Adrenal gland (tissue), 12 donors: ENCODE data around the gene TIGAR. TPM values are rescaled to one million over a fixed set of nuclear protein-coding genes. Genes with fewer than 3 reads are reported as not detected.

ENCODE experiments used
- DNase-seq, 7 donors: peaks; one replicate each; pipeline ENCODE4 v3.0.0-alpha.2; 2019 to 2020
- H3K27ac ChIP-seq, 5 donors: fragments of 200-600 bp; sonication (generic) in 4 of 5; 1 replicate in 3 of 5; 2 replicates in 2 of 5; pipeline versions ENCODE4 v1.5.1 to v1.8.0; 2016 to 2020; ENCODE audit warnings: mild to moderate bottlenecking in 1 of 5
- H3K27me3 ChIP-seq: fragments of 200-600 bp; 2 replicates; pipeline ENCODE4 v1.8.0; 2021
- H3K36me3 ChIP-seq, 2 donors: fragments of 200-600 bp; replicated peaks in 1 of 2; 1 replicate in 1 of 2; 2 replicates in 1 of 2; pipeline versions ENCODE4 v1.5.1 to v1.8.0; 2018 to 2022
- H3K4me1 ChIP-seq, 2 donors: fragments of 200-600 bp; replicated peaks in 1 of 2; 1 replicate in 1 of 2; 2 replicates in 1 of 2; pipeline versions ENCODE4 v1.5.1 to v1.8.0; 2018 to 2021
- H3K4me3 ChIP-seq, 4 donors: fragments of 200-600 bp; sonication (generic) in 3 of 4; one replicate each; pipeline ENCODE4 v1.5.1; 2016 to 2018
- H3K9me3 ChIP-seq, 3 donors: fragments of 200-600 bp; sonication (generic) in 1 of 3; replicated peaks in 1 of 3; 1 replicate in 2 of 3; 2 replicates in 1 of 3; pipeline versions ENCODE4 v1.5.1 to v1.8.0; 2016 to 2021
- CTCF ChIP-seq, 6 experiments: fragments of 450-650 bp in 4 of 6; fragments of 200-600 bp in 2 of 6; sonication (generic) in 1 of 6; IDR thresholded peaks; 1 replicate in 5 of 6; 2 replicates in 1 of 6; pipeline versions ENCODE4 v1.5.1 to v1.8.0; 2016 to 2021; ENCODE audit warnings: antibody characterized with exemption in 6 of 6, mild to moderate bottlenecking in 2 of 6, moderate library complexity in 1 of 6
- POLR2A ChIP-seq, 2 donors: fragments of 450-650 bp; IDR thresholded peaks; one replicate each; pipeline ENCODE4 v1.6.1; 2017; ENCODE audit warnings: antibody characterized with exemption in 2 of 2, mild to moderate bottlenecking in 2 of 2, moderate library complexity in 1 of 2
- WGBS, 4 donors: extraction: QIAGEN DNeasy Blood & Tissue Kit in 2 of 4; methylation state at CpG; one replicate each; pipeline versions ENCODE4 v1.1.5 to v1.1.7; 2013 to 2017; 5-methylcytosine and 5-hydroxymethylcytosine counted together
- intact Hi-C, 2 donors: fragments of 100-400 bp; cut with DNase I; formaldehyde crosslinking; loops; one replicate each; pipeline versions ENCODE4 v1.14.1 to v1.15.0; 2022 to 2023
- polyA plus RNA-seq, 3 donors: library from polyadenylated mRNA; stranded (reverse); fragments of 200-250 nt in 2 of 3; fragments of 350-450 nt in 1 of 3; fragmentation: Illumina TruSeq in 1 of 3; extraction: RNeasy Lipid Tissue Mini Kit (QIAGEN cat#74804) in 1 of 3; gene quantifications; one replicate each; pipeline ENCODE4 v1.2.3, GENCODE V29; 2013 to 2014
- total RNA-seq, 9 donors: library from RNA; depleted of rRNA in 4 of 9; stranded (reverse); fragments of >200 nt in 4 of 9; fragments of 120-200 nt in 1 of 9; fragmentation: NEBNext Ultra II Directional in 1 of 9; extraction: Animal tissue kit (Norgen Biotek cat#: 25700) in 1 of 9; gene quantifications; one replicate each; pipeline versions ENCODE4 v1.1.0 to v1.2.4, GENCODE V29; 2013 to 2023
- donor health status: healthy with polysubstance abuse.
- donor health status: Bipolar disorder and iron deficiency.
- donor health status: DM: yes; HTN: yes; CAD: no.
- donor health status: DM: no; HTN: no; CAD: no.
- donor health status: DM: no; HTN: no; CAD: no.
- donor health status: DM: yes; HTN: yes; CAD: no.

The TIGAR gene
- total and polyA plus RNA-seq, 12 donors: 2.5 to 28.2 (median 9.5) TPM

GRCh38 chr12:4383304-4383865 is 62.4 kb downstream of the TIGAR start:
- Histone ChIP-seq H3K4me1 (no peaks in the 10 kb centered on the region), H3K36me3 (no peaks in the 10 kb centered on the region), H3K9me3 (no peaks in the 10 kb centered on the region), H3K4me3 (no peak overlapping the region), H3K27me3 (no peaks in the 10 kb centered on the region), H3K27ac (no peak overlapping the region)
- intact Hi-C loops: no loop called here
- DNase-seq: no peak
- 58 to 71% (median 67%) methylated on average over 5 to 8 of the region's 8 CpGs for WGBS, 4 donors
- TF ChIP-seq CTCF (IDR thresholded peaks at IDR 0.05) (no peak), POLR2A (IDR thresholded peaks at IDR 0.05) (no peak)

GRCh38 chr12:4386801-4387200 is 65.8 kb downstream of the TIGAR start:
- Histone ChIP-seq H3K4me1 (no peaks in the 10 kb centered on the region), H3K9me3 (no peaks in the 10 kb centered on the region), H3K36me3 (no peaks in the 10 kb centered on the region), H3K27ac (no peak overlapping the region), H3K27me3 (no peaks in the 10 kb centered on the region), H3K4me3 (no peak overlapping the region)
- no peak for DNase-seq
- intact Hi-C loops: no loop called here
- TF ChIP-seq CTCF (IDR thresholded peaks at IDR 0.05): no peak
- no peak for TF ChIP-seq POLR2A (IDR thresholded peaks at IDR 0.05)
- WGBS, 4 donors: 63 to 75% (median 70%) methylated on average over 4 of the region's 4 CpGs

GRCh38 chr12:4387607-4388006 is 66.6 kb downstream of the TIGAR start:
- Histone ChIP-seq H3K9me3 (no peaks in the 10 kb centered on the region), H3K27ac (no peak overlapping the region), H3K4me3 (no peak overlapping the region), H3K36me3 (no peaks in the 10 kb centered on the region), H3K27me3 (no peaks in the 10 kb centered on the region), H3K4me1 (no peaks in the 10 kb centered on the region)
- 75 to 86% (median 80%) methylated on average over 5 of the region's 5 CpGs for WGBS, 4 donors
- intact Hi-C loops: no loop called here
- DNase-seq: no peak
- TF ChIP-seq POLR2A (IDR thresholded peaks at IDR 0.05) (no peak), CTCF (IDR thresholded peaks at IDR 0.05) (no peak)

- 56 to 82% (median 71%) methylated on average over 1 of the region's 1 CpG for WGBS, 4 donors
- H3K27me3 ChIP-seq: no peaks in the 10 kb centered on the region
- H3K27ac ChIP-seq: no peak overlapping the region
- H3K4me3 ChIP-seq: no peak overlapping the region
- intact Hi-C loops: no loop called here
- H3K4me1 ChIP-seq: no peaks in the 10 kb centered on the region
- H3K9me3 ChIP-seq: no peaks in the 10 kb centered on the region
- H3K36me3 ChIP-seq: no peaks in the 10 kb centered on the region
- TF ChIP-seq POLR2A (IDR thresholded peaks at IDR 0.05): no peak
- no peak for TF ChIP-seq CTCF (IDR thresholded peaks at IDR 0.05)
- DNase-seq: no peak
These were observed 67.0 kb downstream of the TIGAR start for GRCh38 chr12:4388032-4388431.
